NOMO-1 (cell line): Measurements from ENCODE around the gene LSM11.
"Not testable (repeated sequence)": the region's sequence is repeated elsewhere in the genome, so short reads cannot be mapped to it uniquely, and the experiment has no call there.

Experiments
- DNase-seq, 2 experiments: peaks; one replicate each; lab custom pipeline; 2025; ENCODE audit not compliant: unreplicated experiment in 2 of 2; lab: John Stamatoyannopoulos, UW

Gene LSM11

GRCh38 chr5:157743163-157744050, at the start of gene LSM11:
TSS of gene LSM11 (plus strand) at chr5:157743712. CDS start at chr5:157743751, 39 bp downstream.
- DNase-seq = peak; percentile 84 to 86

DNA sequence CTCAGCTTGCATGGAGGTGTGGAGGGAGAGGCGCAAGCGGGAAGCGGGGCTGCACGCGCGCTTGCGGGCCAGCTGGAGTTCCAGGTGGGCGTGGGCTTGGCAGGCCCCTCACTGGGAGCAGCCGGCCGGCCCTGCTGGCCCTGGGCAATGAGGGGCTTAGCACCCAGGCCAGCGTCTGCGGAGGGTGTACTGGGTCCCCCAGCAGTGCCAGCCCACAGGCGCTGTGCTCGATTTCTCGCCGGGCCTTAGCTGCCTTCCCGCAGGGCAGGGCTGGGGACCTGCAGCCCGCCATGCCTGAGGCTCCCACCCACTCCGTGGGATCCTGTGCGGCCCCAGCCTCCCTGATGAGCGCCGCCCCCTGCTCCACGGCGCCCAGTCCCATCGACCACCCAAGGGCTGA, 49.7 kb upstream of the LSM11 start:
- DNase-seq = not testable (repeated sequence)

DNA sequence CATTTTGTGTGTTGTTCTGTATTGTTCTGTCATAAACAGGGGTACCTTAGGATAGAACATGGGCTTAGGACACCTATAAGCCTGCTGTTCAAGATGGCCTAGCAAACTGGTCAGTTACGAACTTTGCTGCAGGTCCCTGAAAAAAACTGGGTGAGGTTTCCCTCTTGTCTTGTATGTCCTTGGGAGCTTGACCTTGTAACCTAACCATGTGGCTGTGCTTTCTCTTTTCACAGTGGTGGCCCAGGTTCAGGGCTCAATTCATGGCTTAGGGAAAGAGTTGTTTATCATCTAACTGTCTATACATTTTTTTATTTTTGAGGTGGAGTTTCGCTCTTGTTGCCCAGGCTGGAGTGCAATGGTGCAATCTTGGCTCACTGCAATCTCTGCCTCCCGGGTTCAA, 47.4 kb upstream of the LSM11 start:
- not testable (repeated sequence) for DNase-seq

GRCh38 chr5:157698674-157699073, 44.8 kb upstream of the LSM11 start:
- DNase-seq = not testable (repeated sequence)

GRCh38 chr5:157703736-157704135, 39.8 kb upstream of the LSM11 start:
- no peak for DNase-seq

DNA sequence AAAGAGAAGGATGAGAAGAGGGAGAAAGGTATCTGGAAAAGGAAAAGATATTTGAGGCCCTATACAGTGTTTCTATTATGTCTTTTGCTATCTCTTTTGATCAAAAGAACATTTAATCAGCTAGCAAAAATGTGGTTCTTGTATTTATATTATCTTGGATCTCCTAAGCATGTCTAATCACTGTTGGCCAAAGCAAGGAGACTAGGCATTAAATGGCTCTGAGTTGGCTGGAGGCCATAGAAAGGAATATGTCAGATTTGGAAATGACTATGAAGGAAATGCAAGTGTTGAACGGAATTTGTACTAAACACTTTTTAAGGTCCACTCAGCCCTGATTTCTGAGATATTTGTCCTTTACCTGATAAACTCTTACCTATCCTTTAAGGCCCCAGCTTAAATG, 34.6 kb upstream of the LSM11 start:
- no peak for DNase-seq

- DNase-seq = no peak
Measured at GRCh38 chr5:157709346-157709745, 34.2 kb upstream of the LSM11 start.

DNA sequence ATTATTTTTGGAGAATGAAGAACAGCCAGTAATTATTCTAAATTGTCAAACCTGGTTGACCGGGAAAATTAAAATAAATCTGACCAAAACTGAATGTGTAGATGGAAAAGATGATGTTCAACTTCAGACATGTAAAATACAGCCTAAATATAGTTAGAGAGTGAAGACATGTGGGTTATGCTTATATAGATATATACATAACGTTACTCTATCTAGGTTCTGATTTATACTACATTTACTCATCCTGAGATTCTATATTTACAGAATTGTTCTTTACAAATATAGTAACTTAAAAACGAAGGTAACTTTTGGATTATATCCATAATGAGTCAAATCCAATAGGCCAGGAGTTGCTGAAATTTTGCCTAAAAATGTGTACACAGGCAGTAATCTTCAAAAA, 33.1 kb upstream of the LSM11 start:
- no peak for DNase-seq

GRCh38 chr5:157710882-157711281, 32.6 kb upstream of the LSM11 start:
- DNase-seq = peak in 1 of 2 experiments; percentile 2

DNA sequence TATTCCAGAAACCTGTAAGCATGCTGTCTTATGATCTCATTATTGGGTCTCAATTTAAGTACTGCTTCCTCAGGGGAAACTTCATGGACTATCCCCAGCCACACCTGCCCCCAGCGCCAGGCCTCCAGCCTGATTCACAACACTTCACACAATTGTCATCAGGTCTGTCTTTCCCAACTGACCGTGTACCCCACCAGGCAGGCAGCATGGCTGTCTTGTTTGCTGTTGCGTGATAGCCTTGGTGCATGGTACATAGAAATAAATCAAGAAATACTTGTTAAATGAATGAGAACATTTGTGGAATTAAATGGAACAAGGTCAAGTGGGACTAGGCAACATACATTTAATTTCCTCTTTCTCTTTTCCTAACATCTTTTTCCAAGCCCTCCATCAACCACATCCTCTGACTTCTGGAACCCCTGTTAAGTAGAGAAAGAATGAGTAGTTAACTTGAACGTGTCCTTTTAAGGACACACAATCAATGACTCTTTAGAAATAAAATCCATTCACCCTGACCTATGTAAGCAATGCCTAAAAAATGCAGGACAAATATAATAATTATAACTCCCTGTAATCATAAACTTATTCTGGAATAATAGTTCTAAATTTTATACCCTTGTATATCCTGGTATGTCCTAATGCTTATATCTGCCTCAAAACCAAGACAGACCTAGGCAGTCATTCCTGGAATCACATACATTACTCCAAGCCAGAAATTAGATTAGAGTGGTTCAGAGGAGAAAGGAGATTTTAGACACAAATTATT, 29.5 kb upstream of the LSM11 start:
- DNase-seq = no peak

- DNase-seq = no peak
Measured at GRCh38 chr5:157714596-157714864, 29.0 kb upstream of the LSM11 start.

- peak; percentile 0 to 10 for DNase-seq
Measured at GRCh38 chr5:157718519-157718918, 25.0 kb upstream of the LSM11 start.

- no peak for DNase-seq
Measured at GRCh38 chr5:157719245-157719644, 24.3 kb upstream of the LSM11 start.

- no peak for DNase-seq
Measured at GRCh38 chr5:157721159-157721558, 22.4 kb upstream of the LSM11 start.

- not testable (repeated sequence) for DNase-seq
Measured at GRCh38 chr5:157722895-157723294, 20.6 kb upstream of the LSM11 start.

DNA sequence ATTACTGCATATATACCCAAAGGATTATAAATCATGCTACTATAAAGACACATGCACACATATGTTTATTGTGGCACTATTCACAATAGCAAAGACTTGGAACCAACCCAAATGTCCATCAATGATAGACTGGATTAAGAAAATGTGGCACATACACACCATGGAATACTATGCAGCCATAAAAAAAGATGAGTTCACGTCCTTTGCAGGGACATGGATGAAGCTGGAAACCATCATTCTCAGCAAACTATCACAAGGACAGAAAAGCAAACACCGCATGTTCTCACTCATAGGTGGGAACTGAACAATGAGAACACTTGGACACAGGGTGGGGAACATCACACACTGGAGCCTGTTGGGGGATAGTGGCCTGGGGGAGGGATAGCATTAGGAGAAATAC, 16.9 kb upstream of the LSM11 start:
- not testable (repeated sequence) for DNase-seq

DNA sequence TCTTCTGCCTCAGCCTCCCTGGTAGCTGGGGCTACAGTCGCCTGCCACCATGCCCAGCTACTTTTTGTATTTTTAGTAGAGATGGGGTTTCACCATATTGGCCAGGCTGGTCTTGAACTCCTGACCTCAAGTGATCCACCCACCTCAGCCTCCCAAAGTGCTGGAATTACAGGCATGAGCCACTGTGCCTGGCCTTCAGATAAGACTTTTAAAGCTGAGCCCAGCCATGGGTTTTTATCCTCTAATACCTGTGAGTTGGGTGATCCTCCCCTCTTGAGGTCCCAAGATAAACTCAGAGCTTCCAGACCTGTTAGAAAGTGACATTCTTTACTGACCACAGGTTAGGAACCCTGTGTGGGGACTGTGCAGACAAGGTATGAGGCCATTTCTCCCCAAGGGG, 15.7 kb upstream of the LSM11 start:
- DNase-seq = not testable (repeated sequence)

GRCh38 chr5:157729858-157730257, 13.7 kb upstream of the LSM11 start:
- no peak for DNase-seq

DNA sequence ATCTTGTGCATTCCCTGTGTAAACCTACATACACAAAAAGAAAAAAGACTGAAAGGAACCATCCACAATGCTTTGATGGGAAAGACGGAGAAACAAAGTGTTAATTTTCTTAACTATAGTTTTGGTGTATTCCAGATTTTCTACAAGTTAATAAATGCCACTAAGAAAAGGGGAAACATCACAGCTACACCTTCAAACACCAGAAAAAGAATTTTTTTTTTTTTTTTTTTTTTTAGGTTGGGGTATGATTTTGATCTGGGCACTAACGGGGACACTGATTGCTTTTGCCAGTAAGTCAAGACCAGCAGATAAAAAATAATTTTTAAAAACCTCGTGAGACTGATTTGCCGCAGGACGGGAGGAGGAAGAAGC, 12.6 kb upstream of the LSM11 start:
- DNase-seq = no peak

DNA sequence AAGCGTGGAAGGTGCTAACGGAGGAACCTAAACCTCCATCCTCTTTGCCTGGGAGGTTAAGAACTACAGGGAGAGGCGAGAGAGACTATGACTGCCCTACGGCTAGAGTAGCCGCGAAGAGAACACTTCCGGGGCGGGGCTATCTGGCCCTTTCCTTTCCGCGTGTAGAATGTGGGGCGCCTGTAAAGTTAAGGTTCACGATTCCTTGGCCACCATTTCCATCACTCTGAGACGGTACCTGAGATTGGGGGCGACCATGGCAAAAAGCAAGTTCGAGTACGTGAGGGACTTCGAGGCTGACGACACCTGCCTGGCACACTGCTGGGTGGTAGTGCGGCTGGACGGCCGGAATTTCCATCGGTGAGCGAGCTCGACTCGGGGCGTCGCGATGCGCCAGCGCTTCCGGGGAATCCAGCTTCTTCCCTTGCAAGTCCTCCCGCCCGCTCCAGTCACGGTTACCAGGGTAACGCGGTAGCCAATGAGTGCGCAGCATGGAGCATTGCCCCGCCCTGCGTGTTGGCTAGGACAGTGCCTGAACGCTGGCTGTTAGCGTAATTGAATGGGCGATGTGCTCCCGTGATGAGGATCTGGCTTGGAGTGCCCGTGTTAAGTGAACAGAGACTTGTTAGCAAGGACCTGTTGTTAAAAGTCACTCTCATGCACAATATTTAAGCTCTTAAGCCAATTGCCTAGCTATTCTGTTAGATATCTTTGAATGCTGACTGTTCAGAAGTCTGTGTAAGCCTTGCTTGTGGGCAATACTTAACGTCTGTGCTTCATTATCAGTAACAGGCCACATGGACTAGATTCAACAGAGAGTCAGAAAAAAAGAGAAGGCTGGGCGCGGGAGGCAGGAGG, 12.0 kb upstream of the LSM11 start, which contains the start of gene THG1L:
TSS of gene THG1L (plus strand) at position 149 of the 858 bp plus-strand sequence. CDS start at position 170, 21 bp downstream.
- peak; percentile 91 to 93 for DNase-seq

DNA sequence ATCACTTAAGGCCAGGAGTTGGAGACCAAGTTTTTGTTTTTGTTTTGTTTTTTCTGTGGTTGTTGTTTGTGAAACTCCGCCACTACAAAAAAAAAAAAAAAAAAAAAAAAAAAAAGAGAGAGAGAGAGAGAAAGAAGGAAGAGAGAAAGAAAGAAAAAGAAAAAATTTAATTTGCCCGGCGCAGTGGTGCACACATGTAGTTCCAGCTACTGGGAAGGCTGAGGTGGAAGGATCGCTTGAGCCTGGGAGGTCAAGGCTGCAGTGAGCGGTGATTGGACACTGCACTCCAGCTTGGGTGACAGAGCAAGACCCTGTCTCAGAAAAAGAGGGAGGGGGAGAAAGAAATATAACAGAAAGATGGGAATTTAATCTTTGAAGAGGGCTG, 11.4 kb upstream of the LSM11 start:
- no peak for DNase-seq
